GM12865 (cell line): Measurements from ENCODE around the gene PPM1H.

ENCODE experiments used
- DNase-seq: peaks from one replicate; pipeline ENCODE4 v3.0.0; 2010; ENCODE audit warnings: low read depth
- H3K4me3 ChIP-seq: 2 replicates; pipeline ENCODE4 v1.5.1; 2011; ENCODE audit warnings: mild to moderate bottlenecking, low read depth, low read length, control low read depth
- CTCF ChIP-seq: IDR thresholded peaks from 2 replicates; pipeline ENCODE4 v1.5.1; 2011; ENCODE audit warnings: low read length, control low read depth, low read depth, inconsistent platforms; ENCODE audit not compliant: insufficient read depth; ENCODE audit errors: missing control alignments

The PPM1H gene

DNA sequence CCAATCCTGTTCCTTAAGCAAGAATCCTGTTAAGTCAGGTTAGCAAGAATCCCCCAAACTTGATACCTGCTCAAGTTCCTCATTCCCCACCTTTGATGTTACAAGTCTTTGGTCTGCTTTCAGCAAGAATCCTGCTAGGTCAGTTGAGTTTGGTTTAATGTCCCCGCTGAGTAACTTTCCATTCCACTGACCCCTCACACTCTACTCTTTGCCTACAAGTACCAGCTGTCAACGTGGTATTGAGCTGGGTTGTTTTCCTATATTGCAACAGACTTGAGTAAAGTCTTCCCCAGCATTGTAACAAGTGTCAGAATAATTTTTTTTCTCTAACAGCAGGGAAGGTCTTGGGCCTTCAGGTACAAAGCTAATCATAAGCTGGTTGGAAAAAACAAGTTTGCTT lies 6.3 kb downstream of the PPM1H start:
- TF ChIP-seq CTCF: no peak
- DNase-seq: no peak

GRCh38 chr12:62925680-62926079 lies 9.3 kb downstream of the PPM1H start:
- H3K4me3 ChIP-seq: no peak overlapping the region
- no peak for DNase-seq
- TF ChIP-seq CTCF: no peak

More for the DNA sequence above, 6.3 kb downstream of the PPM1H start:
- H3K4me3 ChIP-seq: no peak overlapping the region

DNA sequence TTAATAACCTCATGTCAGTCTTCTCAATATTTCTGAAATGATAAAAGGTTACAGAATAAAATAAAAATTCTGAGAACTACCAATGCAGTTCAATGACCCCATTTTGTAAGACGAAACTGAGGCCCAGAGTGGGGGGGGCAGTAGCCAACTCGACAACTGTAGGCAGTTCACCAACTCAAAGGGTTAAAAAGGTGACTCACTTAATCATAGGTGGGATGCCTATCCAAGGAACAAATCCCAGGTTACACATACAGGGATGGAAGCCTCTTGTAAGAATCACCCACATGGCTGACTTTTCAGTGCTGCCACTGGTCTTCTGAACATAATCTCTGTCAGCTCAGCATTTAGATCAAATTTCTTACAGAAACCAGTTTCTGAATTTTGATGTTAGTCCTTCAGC lies 10.9 kb downstream of the PPM1H start:
- no peak for TF ChIP-seq CTCF
- no peak for DNase-seq

GRCh38 chr12:62922539-62922938 lies 12.4 kb downstream of the PPM1H start:
- TF ChIP-seq CTCF: no peak
- no peak for DNase-seq

More for the DNA sequence above, 10.9 kb downstream of the PPM1H start:
- H3K4me3 ChIP-seq: no peak overlapping the region

DNA sequence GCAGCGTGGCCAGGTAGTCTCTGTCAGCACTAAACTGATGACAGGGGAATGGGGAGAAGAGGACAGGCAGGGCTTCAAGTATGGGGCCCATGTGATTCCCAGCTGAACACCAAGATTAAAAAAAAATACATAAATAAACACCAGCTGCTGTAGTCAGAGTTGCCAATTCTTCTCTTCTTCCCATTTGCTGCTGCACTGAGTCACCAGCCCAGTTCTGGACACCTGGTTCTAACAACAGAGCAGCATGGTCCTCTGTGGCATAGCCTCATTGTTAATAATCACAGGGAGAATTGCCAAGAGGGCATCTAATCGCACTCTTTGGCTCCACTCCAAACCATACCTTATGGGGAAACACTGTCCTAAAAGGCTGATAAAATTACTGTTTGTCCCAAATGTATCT lies 15.1 kb downstream of the PPM1H start:
- DNase-seq: no peak
- H3K4me3 ChIP-seq: no peak overlapping the region

More at GRCh38 chr12:62922539-62922938, 12.4 kb downstream of the PPM1H start:
- no peak overlapping the region for H3K4me3 ChIP-seq

GRCh38 chr12:62917926-62918325 lies 17.0 kb downstream of the PPM1H start:
- TF ChIP-seq CTCF: no peak
- no peak for DNase-seq
- no peak overlapping the region for H3K4me3 ChIP-seq

More for the DNA sequence above, 15.1 kb downstream of the PPM1H start:
- no peak for TF ChIP-seq CTCF

DNA sequence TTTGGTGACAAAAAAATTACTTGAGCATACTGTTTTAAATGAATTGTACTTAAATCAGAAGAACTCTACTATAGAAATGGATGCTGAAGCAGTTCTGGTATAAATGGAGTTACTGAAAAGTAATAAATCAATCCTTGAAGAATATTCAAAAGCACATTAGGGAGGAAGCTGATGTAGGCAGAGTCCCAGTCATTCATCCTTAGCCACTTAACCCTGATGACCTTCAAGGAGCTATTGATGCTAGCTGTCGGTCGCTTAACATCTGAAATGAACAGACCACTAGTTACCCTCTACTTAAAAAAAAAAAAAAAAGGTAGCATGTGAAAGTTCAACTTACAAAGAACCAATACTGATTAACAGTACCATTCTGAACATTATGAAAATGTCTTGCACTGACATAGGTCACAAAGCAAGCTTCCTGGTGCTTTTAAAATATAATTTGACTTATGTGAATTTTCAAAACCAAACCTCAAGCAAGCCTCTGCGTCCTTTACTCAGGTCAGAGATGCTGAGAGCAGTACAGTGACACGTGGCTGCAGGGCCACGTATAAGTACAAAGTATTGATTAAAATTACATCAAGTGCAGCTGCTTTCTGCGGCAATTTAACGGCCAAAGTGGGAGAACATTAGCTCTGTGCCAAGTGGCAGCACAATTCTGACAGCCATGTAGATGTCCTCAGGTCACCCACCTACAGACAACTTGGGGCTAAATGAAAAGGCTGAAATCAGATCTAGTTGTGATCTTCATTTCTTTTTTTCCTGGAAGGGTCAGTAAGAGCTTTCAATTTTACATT lies 18.1 kb downstream of the PPM1H start:
- no peak overlapping the region for H3K4me3 ChIP-seq
- no peak for TF ChIP-seq CTCF
- DNase-seq: no peak
